OCI-LY1 (cell line): ENCODE results near the gene INHBC.

Source experiments
- EZH2 ChIP-seq: fragments of 200-600 bp; sonication (generic), shearing (Covaris generic); IDR thresholded peaks from 2 replicates; pipeline ENCODE4 v1.8.0; 2017; ENCODE audit warnings: borderline replicate concordance, mixed run types, mild to moderate bottlenecking, antibody characterized with exemption, low read length, moderate library complexity, mixed read lengths
- TF ChIP-seq, protein P1 (sequence below): fragments of 200-600 bp; sonication (generic), shearing (Covaris generic); IDR thresholded peaks from 2 replicates; pipeline ENCODE4 v1.5.1; 2017; ENCODE audit warnings: mild to moderate bottlenecking, antibody characterized with exemption, low read length, moderate library complexity, mixed read lengths

DNA sequence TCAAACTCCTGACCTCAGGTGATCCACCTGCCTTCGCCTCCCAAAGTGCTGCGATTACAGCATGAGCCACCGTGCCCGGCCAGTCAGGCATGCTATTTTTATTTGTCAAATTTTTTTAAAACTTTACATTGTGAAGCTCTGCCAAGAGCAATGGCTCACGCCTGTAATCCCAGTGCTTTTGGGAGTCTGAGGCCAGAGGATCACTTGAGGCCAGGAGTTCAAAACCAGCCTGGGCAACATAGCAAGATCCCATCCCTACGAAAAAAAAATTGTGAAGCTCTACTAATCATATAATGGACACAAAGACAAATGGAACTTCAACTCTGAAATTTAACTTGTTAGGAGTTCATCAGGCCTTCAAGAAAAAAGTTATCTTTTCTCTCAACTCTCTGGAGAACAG, 5.6 kb upstream of the INHBC start:
- TF ChIP-seq, protein P1, sequence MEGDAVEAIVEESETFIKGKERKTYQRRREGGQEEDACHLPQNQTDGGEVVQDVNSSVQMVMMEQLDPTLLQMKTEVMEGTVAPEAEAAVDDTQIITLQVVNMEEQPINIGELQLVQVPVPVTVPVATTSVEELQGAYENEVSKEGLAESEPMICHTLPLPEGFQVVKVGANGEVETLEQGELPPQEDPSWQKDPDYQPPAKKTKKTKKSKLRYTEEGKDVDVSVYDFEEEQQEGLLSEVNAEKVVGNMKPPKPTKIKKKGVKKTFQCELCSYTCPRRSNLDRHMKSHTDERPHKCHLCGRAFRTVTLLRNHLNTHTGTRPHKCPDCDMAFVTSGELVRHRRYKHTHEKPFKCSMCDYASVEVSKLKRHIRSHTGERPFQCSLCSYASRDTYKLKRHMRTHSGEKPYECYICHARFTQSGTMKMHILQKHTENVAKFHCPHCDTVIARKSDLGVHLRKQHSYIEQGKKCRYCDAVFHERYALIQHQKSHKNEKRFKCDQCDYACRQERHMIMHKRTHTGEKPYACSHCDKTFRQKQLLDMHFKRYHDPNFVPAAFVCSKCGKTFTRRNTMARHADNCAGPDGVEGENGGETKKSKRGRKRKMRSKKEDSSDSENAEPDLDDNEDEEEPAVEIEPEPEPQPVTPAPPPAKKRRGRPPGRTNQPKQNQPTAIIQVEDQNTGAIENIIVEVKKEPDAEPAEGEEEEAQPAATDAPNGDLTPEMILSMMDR, result no peak
- TF ChIP-seq EZH2, result no peak
